Pons (tissue), 1 donor: ENCODE results near the gene ANKRD22.

Source experiments
- DNase-seq: peaks from one replicate; pipeline ENCODE4 v3.0.0-alpha.2; 2016; ENCODE audit warnings: low spot score

Gene ANKRD22

GRCh38 chr10:88800152-88801125 lies 51.2 kb downstream of the ANKRD22 start:
- DNase-seq = no peak

- no peak for DNase-seq
Observed at GRCh38 chr10:88794731-88795130, 56.9 kb downstream of the ANKRD22 start.

- DNase-seq = no peak
Observed at GRCh38 chr10:88793712-88794299, 57.8 kb downstream of the ANKRD22 start.

GRCh38 chr10:88792661-88793060 lies 59.0 kb downstream of the ANKRD22 start:
- DNase-seq = peak; percentile 78

- DNase-seq = peak; percentile 7
Observed at GRCh38 chr10:88791924-88792323, 59.7 kb downstream of the ANKRD22 start.

GRCh38 chr10:88788924-88789323 lies 62.7 kb downstream of the ANKRD22 start:
- no peak for DNase-seq

- DNase-seq = no peak
Observed at GRCh38 chr10:88787463-88787862, 64.2 kb downstream of the ANKRD22 start.

- DNase-seq = no peak
Observed at GRCh38 chr10:88786032-88786770, 65.4 kb downstream of the ANKRD22 start.

GRCh38 chr10:88783724-88784123 lies 67.9 kb downstream of the ANKRD22 start:
- no peak for DNase-seq

- DNase-seq = no peak
Observed at GRCh38 chr10:88782222-88782621, 69.4 kb downstream of the ANKRD22 start.

GRCh38 chr10:88781206-88781605 lies 70.4 kb downstream of the ANKRD22 start:
- DNase-seq = no peak
